ENCODE results near the gene JAKMIP1.

The JAKMIP1 gene

DNA sequence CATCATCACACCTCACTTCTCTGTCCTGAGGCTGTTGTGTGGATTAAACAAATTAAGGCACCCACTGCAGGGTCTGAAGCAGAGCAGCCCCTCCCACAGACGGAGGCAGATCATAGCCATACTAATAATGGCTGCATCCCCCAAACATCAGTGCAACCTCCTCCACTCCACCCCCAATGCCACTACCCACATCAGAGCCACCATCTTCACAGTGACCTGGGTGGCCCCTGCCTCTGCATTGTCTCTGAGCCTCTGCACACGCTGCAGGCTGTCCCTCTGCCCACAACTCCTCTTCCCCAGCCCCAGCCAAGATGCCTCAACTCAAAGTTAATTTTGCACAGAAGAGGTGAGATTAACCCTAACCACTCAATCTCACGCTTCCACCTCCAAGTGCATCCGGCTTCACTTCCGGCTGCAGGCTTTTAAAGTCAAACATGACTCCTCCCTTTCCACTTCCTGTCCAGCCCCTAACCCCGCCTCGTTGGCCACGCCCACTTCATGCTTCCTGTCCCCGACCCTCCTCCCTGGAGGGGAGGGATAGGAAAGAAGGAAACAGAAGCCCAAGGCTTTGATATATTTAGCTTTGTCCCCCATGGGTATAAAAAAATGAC is 22.7 kb downstream of the JAKMIP1 start:
- peak; percentile 59 for DNase-seq

DNA sequence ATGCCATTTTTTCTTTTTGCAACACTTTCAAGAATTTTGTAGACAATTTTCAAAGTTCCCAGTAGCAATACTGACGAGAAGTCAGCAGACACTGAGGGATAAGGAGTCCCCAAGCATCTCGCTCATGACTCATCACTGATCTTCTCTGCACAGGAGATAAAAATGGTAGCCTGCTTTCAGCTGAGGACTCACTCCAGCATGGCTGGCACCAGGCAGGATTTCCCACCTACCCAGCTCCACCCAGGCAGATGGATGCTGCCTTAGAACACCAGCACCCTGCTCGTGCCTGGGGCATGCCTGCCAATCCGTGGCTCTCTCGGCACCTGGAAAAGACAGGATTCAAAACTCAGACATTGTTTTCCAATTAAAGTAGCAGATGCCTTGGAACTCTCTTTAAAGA is 24.9 kb downstream of the JAKMIP1 start:
- no peak for DNase-seq

GRCh38 chr4:6172927-6173200 is 27.5 kb downstream of the JAKMIP1 start:
- DNase-seq: no peak

DNA sequence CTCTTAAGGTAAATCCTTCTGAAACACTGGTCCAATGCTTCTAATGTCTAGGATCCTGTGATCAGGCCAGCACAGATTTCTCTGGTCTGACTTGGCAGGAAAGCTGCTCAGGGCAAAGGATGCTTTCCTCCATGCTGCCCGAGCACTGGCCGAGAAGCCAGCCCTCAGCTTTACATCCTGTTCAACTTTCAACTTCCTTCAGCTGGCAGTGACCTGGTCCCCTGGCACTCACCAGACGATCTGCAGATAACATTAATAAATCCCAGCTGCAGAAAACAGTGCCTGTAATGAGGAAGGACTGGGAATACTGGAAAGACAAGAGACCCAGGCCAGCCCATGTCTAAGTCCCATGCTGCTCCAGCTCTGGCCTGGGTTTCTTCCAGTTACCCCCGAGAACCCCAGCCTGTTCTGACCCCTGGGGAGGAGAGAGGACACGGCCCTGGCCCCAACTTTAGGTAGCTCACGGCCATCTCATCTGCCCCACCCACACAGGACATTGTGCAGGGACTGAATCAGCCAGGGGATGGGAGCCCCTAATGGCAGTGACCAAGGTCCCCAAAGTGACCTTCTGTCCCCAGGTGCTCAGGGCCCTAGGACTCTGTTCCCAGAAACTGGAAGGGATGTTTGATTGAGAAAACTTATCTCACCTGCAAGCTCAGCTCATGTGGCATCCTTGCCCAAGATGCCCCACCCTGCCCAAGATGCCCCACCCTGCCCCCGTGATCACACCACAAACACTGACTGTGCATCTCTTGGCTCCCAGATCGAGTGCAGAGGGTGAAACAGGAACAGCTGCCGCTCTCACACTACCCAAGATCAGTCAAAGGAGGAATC is 28.0 kb downstream of the JAKMIP1 start:
- peak; percentile 39 for DNase-seq

- DNase-seq: no peak
These were observed 31.1 kb downstream of the JAKMIP1 start for GRCh38 chr4:6169239-6169638.

DNA sequence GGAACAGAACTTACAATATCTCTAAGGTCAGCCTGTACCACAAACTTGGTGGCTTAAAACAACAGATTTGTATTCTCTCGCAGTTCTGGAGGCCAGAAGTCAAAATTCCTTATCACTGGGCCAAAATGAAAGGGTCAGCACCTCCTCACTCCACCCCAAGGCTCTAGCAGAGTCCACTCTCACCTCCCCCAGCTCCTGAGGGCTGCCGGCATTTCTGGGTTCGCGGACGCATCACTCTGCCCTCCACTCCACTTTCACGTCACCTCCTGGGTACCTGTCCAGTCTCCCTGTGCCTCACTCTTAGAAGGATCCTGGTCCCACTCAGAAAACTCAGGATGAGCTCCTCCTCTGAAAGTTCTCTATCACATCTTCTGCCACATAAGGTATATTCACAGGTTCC is 34.6 kb downstream of the JAKMIP1 start:
- DNase-seq: no peak

GRCh38 chr4:6162885-6163284 is 37.5 kb downstream of the JAKMIP1 start:
- DNase-seq: no peak

DNA sequence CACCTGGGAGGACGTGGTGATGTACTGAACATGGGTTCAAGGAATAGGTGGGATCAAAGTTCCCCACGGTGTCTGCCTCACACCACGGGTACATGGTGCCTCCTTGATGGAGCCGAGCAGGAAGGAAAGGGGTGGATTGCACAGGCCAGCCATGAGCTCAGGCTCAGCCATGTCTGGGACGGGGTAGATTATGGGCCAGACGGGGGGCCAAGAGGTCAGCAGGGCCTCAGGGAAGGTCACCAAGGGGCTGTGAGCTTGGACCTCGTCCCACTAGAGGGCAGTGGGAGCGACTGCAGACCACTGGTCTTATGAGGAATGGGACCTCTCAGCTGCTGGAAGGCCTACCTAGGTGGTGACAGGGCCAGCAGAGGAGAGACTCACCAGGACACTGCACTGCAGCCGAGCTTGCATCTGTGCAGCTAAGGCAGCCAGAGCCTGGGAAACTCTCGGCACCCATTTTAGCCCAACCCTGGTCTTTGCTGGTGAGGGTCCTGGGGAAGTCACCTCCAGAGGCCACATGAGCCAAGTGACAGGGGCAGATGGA is 38.4 kb downstream of the JAKMIP1 start:
- no peak for DNase-seq

GRCh38 chr4:6160536-6160935 is 39.8 kb downstream of the JAKMIP1 start:
- DNase-seq: no peak

GRCh38 chr4:6157926-6158325 is 42.4 kb downstream of the JAKMIP1 start:
- DNase-seq: no peak

DNA sequence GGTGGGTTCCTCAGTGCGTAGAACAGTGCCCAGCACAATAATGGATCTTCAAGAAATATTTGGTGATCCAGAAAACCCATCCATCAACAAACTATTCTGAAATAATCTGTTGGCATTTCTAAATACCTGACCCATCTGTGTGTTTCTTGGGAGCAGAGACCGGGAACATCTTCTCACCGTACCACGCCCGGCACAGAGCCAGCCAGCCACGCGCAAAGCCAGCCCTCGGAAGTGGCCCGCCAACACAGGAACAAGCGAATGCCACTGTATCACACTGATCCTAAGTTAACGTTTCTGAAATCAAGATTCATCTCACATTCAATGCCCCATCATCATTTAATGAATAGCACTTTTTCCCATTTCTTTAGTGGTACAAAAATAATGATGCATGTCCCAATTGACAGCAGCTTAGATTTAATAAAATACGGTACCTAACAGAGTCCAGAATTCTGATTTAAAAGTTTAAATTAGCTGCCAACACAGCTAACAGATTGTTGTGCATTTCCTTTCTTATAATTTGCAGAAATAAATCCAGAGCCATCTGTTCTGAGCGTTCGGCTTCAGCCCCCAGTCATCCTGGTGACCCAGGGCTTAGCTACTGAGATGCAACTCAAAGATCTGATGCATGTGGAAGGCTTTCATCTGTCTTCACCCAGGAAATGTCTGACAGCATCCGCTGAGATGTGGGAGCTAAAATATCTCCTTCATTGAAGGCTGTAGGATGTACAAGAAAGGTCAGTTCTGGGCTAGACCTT is 44.2 kb downstream of the JAKMIP1 start:
- DNase-seq: no peak

GRCh38 chr4:6154875-6155274 is 45.5 kb downstream of the JAKMIP1 start:
- DNase-seq: no peak

DNA sequence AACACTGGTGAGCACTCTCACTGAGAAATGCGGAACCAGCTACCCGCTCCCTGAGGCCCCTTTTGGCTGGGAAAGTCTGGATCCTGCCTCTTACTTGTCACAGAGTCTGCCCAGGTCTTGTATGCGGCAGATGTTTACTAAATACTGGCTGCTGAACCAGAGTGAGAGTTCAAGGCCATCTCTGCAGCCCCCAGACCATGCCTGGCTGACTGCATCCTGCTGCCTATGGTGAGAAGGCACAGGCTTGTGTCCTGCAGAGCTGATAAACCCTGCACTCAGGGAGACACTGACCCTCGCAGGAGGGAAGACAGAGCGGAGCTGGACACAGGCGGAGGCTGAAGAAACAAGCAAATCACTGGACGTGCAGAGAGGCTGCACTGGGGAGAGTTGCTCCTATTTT is 46.5 kb downstream of the JAKMIP1 start:
- no peak for DNase-seq

DNA sequence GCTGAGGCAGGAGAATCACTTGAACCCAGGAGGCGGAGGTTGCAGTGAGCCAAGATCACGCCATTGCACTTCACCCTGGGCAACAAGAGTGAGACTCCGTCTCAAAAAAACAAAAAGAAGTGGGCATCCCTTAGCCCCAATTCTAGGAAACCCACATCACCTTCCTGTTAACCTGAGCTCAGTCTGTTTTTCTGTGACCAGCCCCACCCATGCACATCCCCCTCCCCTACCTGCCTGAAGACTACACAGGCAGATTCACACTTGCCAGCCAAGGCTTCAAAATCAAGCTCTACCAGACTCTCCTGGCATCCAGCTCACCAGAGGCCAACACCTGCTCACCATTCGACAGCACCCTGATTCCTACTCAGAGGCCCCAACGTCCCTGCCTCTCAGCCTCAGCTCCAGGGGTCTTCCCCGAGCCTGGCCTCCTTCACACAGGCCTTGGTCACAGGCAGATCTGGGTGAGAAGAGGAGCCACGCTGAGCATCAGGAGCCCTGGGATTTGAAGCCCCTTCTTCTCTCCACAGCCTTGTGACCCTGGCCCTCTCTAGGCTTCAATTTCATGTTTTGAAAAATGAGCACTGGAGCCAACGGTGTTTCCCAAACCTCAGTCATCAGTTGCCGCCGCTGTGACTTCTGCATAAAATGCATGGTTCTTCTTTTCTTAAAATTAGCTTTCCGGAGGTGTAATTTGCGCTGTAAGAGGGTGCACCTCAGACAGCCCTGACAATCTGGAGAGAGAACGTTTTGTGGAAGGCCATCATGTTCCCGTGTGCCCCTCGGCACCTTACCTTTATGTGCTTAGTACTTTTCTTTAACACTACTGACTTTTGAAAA is 47.3 kb downstream of the JAKMIP1 start:
- DNase-seq: peak; percentile 12

DNA sequence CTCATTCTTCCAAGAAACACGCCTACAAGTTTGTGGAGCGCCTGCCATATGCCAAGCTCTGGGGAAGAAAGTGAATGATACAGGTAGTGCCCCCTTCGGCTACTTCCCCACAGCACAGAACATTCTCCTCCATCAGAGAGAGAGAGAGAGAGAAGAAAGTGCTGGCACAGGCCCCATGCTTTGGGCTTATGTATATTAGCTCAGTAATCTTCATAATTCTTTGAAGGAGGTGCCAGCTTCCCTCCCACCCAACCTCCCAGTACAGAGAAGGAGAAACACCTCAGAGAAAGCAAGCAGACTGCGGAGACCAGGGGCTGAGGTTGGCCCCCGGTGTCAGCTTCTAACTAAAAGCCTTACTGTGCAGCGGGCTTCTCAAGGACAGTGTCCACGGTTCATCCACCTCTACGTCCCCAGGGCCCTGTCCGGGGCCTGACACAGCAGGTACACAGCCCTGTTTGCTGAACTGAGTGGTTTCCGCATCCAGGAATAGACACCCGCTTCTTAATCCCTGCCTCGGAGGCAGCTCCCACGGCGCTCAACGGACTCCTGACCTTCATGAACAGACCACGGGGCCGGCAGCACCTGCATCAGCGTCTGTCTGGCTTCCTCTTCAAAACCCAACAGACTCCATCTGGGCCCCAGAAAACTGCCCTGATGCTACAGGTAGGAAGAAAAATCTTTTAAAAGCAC is 50.2 kb downstream of the JAKMIP1 start:
- DNase-seq: no peak

GRCh38 chr4:6148506-6149205 is 51.7 kb downstream of the JAKMIP1 start:
- DNase-seq: no peak

- DNase-seq: no peak
These were observed 52.9 kb downstream of the JAKMIP1 start for GRCh38 chr4:6147441-6147840.

DNA sequence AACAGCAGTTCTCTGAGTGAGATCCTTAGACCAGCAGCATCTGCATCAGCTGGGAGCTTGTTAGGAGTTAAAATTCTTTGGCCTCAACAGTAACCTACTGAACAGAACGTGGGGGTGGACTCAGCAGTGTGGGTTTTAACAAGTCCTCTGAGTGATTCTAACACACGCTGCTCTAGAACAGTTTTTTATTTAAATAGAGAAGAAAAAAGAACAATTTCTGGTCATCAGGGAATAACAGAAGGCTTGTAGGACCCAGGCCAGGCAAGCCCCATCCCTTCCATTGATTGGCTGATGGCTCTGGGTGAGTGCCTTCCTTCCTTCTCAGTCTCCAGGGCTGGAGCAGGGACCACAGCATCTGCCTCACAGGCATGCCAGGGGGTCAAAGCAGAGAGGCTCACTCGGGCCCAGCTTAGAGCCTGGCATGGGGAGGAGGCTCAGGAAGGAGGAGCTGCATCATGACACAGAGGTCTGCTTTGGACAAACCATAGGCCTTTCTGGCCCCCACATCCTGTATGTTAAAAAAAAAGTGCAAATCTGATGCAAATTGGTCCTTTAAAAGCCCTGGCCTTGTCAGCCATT is 56.7 kb downstream of the JAKMIP1 start:
- DNase-seq: no peak

DNA sequence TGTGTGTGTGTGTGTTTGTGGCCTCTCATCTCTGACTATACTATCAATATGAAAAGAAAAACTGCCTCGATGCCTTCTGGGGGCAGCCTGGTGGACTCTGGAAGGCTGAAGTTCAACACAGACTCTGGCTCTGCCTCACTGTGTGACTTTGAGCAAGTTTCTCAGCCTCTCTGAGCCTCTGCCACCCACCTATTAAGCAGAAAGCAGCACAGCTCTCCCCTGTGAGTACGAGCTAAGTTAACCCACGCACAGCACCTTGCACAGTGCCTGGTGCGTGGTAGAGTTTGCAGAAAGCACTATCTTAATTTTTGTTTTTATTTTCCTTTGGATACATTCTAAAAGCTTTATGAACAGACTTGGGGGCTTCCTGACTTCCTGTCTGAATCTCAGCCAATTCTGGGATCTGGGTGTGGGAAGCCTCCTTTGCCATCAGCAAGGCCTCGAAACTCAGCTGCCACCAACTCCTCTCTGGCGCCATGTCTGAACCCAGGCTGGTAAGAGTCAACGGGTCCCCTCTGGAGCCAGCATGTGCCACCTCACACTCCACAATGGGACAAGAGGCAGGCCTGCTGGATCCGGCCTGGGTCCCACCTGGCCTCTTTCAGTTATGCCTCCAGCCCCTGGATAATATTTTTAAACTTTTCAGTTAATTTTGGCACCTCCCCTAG is 57.3 kb downstream of the JAKMIP1 start:
- no peak for DNase-seq

DNA sequence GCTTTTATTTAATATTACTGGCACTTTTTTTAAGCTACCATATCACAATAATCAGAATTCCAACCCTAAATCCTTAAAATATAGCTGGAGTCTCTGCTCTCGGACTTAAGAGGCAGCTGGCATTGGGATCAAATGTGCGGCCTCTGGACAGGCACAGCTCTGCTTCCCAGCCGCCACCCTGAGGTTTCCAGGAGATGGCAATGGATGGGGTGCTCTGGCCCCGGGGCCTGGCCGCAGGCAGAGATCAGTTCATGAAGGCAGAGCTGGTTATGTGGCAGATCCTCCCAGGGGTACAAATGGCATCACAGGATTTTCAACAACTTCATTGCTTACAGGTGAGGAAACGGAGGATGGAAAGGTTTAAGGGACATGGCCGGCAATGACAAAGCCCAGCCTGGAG is 57.8 kb downstream of the JAKMIP1 start:
- DNase-seq: no peak

DNA sequence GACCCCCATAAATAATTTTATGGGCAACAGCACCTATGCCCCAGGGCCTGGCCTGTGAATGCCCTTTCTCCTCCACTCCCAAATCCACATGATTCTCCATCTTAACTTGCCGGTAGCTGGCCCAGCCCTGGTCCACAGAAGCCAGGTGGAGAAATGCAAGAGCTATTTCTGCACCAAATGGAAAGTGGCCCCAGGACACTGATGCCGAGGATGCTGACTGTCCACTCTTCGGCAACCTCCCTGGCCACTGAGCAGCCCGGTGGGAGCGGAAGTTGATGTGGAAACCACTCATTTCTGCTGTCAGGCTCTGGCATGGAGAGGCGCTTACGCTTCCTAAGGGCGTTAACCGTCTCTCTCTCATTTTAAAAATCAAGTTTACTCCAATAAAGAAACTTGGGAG is 58.8 kb downstream of the JAKMIP1 start:
- no peak for DNase-seq
